A673 (cell line): ENCODE results near the gene ULK4. TPM values are rescaled to one million over a fixed set of nuclear protein-coding genes. Genes with fewer than 3 reads are reported as not detected.

Experiments
- BruUV-seq: library from RNA; stranded (reverse); fragments of 400-500 nt; replicated peaks from 2 replicates; lab custom pipeline; 2021; lab: Mats Ljungman, UMichigan
- CTCF ChIA-PET: fragments of 300-600 bp; sonication (Branson Sonifier 250); formaldehyde crosslinking; loops from one replicate; lab custom pipeline; 2022; ENCODE audit warnings: antibody characterized with exemption; lab: Charles Lee
- POLR2A ChIA-PET: fragments of 300-600 bp; sonication (Branson Sonifier 250); formaldehyde crosslinking; loops from one replicate; lab custom pipeline; 2022; ENCODE audit warnings: antibody characterized with exemption; ENCODE audit not compliant: low non-redundant PET; lab: Charles Lee
- DNase-seq: peaks from one replicate; pipeline ENCODE4 v3.0.0-alpha.2; 2015; ENCODE audit warnings: low spot score
- H3K27ac ChIP-seq: fragments of 200-600 bp; sonication (generic); 2 replicates; pipeline ENCODE4 v1.5.1; 2016; ENCODE audit warnings: mixed run types, low read depth, mild to moderate bottlenecking, mixed read lengths, antibody characterized with exemption, low read length; ENCODE audit not compliant: poor library complexity, severe bottlenecking
- H3K27me3 ChIP-seq: fragments of 200-600 bp; sonication (generic); replicated peaks from 2 replicates; pipeline ENCODE4 v1.6.1; 2017; ENCODE audit warnings: mixed run types, low read depth, mild to moderate bottlenecking, mixed read lengths, antibody characterized with exemption, low read length; ENCODE audit not compliant: insufficient read depth, poor library complexity
- H3K36me3 ChIP-seq: fragments of 200-600 bp; sonication (generic); 2 replicates; pipeline ENCODE4 v1.6.1; 2016; ENCODE audit warnings: mixed run types, mild to moderate bottlenecking, mixed read lengths, antibody characterized with exemption, low read length; ENCODE audit not compliant: insufficient read depth, poor library complexity, severe bottlenecking
- H3K4me1 ChIP-seq: fragments of 200-600 bp; sonication (generic); 2 replicates; pipeline ENCODE4 v1.6.1; 2017; ENCODE audit warnings: mixed run types, mild to moderate bottlenecking, mixed read lengths, antibody characterized with exemption, low read length; ENCODE audit not compliant: insufficient read depth, poor library complexity, severe bottlenecking
- H3K4me3 ChIP-seq: fragments of 200-600 bp; sonication (generic); 2 replicates; pipeline ENCODE4 v1.5.1; 2016; ENCODE audit warnings: low read depth, mixed run types, mild to moderate bottlenecking, mixed read lengths, low read length; ENCODE audit not compliant: poor library complexity, severe bottlenecking
- H3K9me3 ChIP-seq: fragments of 200-600 bp; sonication (generic); 2 replicates; pipeline ENCODE4 v1.6.1; 2016; ENCODE audit warnings: mixed run types, low read depth, mild to moderate bottlenecking, mixed read lengths, antibody characterized with exemption, low read length; ENCODE audit not compliant: poor library complexity, severe bottlenecking
- CTCF ChIP-seq: fragments of 300-800, 200-600 bp; sonication (generic); conservative IDR thresholded peaks from 2 replicates; pipeline ENCODE4 v1.5.1; 2017; ENCODE audit warnings: low read depth, mild to moderate bottlenecking, antibody characterized with exemption, low read length, moderate library complexity, mixed read lengths
- EZH2 ChIP-seq: fragments of 200-600 bp; sonication (generic); IDR thresholded peaks from 2 replicates; pipeline ENCODE4 v1.6.1; 2017; ENCODE audit warnings: borderline replicate concordance, low read depth, mild to moderate bottlenecking, mixed read lengths, antibody characterized with exemption, low read length; ENCODE audit not compliant: poor library complexity, severe bottlenecking
- intact Hi-C: fragments of 100-400 bp; cut with micrococcal nuclease; formaldehyde crosslinking; loops from one replicate; pipeline ENCODE4 v1.10.0; 2022; ENCODE audit not compliant: unreplicated experiment
- total RNA-seq: library from RNA; stranded (reverse); gene quantifications from 2 replicates; pipeline ENCODE4 v1.2.3, GENCODE V29; 2021

The ULK4 gene
- total RNA-seq, 1 experiment from 2014 or later, result 7.4 TPM

- no peaks in the 10 kb centered on the region for H3K9me3 ChIP-seq
- ChIA-PET POLR2A (no interaction called here), CTCF (no interaction called here)
- no peak overlapping the region for H3K27ac ChIP-seq
- H3K27me3 ChIP-seq, result no peaks in the 10 kb centered on the region
- H3K4me1 ChIP-seq, result no peaks in the 10 kb centered on the region
- no peak for TF ChIP-seq CTCF
- no peak for TF ChIP-seq EZH2
- BruUV-seq, result no TSS peak
- H3K4me3 ChIP-seq, result no peak overlapping the region
- H3K36me3 ChIP-seq, result no peaks in the 10 kb centered on the region
- intact Hi-C loops, result no loop called here
- DNase-seq, result no peak
Observed at GRCh38 chr3:41503998-41504623, 457.8 kb downstream of the ULK4 start.

- no TSS peak for BruUV-seq
- no peak overlapping the region for H3K4me3 ChIP-seq
- no peaks in the 10 kb centered on the region for H3K9me3 ChIP-seq
- no peaks in the 10 kb centered on the region for H3K36me3 ChIP-seq
- TF ChIP-seq EZH2, result no peak
- TF ChIP-seq CTCF, result no peak
- POLR2A ChIA-PET, result no interaction called here
- H3K4me1 ChIP-seq, result no peaks in the 10 kb centered on the region
- CTCF ChIA-PET, result no interaction called here
- no peaks in the 10 kb centered on the region for H3K27me3 ChIP-seq
- no peak overlapping the region for H3K27ac ChIP-seq
- intact Hi-C loops, result no loop called here
- DNase-seq, result no peak
Observed at GRCh38 chr3:41502481-41502880, 459.4 kb downstream of the ULK4 start.

- BruUV-seq, result no TSS peak
- intact Hi-C loops, result no loop called here
- CTCF ChIA-PET, result no interaction called here
Observed at GRCh38 chr3:41502023-41502422, 459.9 kb downstream of the ULK4 start.

More at GRCh38 chr3:41502023-41502422, 459.9 kb downstream of the ULK4 start:
- no peak overlapping the region for H3K27ac ChIP-seq
- no peak for DNase-seq
- H3K36me3 ChIP-seq, result no peaks in the 10 kb centered on the region
- H3K27me3 ChIP-seq, result no peaks in the 10 kb centered on the region
- POLR2A ChIA-PET, result no interaction called here
- no peak overlapping the region for H3K4me3 ChIP-seq
- H3K4me1 ChIP-seq, result no peaks in the 10 kb centered on the region
- TF ChIP-seq EZH2 (no peak), CTCF (no peak)
- H3K9me3 ChIP-seq, result no peaks in the 10 kb centered on the region
